Activated T-helper 2 cell treated with anti-CD3 and anti-CD28 coated beads, Interferon-gamma antibody, Interleukin-2, Interleukin-4, amounts not matched to agents 10 μg/mL and 5 μg/mL and 100 μg/mL, durations not matched to agents 14 hours and 24 hours and 36 hours (primary cell): ENCODE results near the gene POU2F1. TPM values are rescaled to one million over a fixed set of nuclear protein-coding genes. Genes with fewer than 3 reads are reported as not detected.

Experiments
- DNase-seq: peaks from one replicate; pipeline ENCODE4 v3.0.0; 2021; ENCODE audit warnings: low spot score
- H3K27ac Mint-ChIP-seq: one replicate; pipeline ENCODE4 v1.8.0; 2021; ENCODE audit warnings: mixed read lengths
- H3K27me3 Mint-ChIP-seq: one replicate; pipeline ENCODE4 v1.8.0; 2021; ENCODE audit warnings: low read depth, mixed read lengths
- H3K36me3 Mint-ChIP-seq: one replicate; pipeline ENCODE4 v1.8.0; 2021; ENCODE audit warnings: low read depth, mixed read lengths
- H3K4me1 Mint-ChIP-seq: one replicate; pipeline ENCODE4 v1.8.0; 2021; ENCODE audit warnings: low read depth, mixed read lengths
- H3K4me3 Mint-ChIP-seq: one replicate; pipeline ENCODE4 v1.8.0; 2021; ENCODE audit warnings: low read depth, mild to moderate bottlenecking, moderate library complexity, mixed read lengths
- H3K9me3 Mint-ChIP-seq: one replicate; pipeline ENCODE4 v1.8.0; 2021; ENCODE audit warnings: mixed read lengths
- intact Hi-C: fragments of 100-400 bp; cut with micrococcal nuclease; formaldehyde crosslinking; loops from one replicate; pipeline ENCODE4 v1.15.1; 2023
- total RNA-seq: library from RNA; stranded (reverse); gene quantifications from 2 replicates; pipeline ENCODE4 v1.2.3, GENCODE V29; 2022

Gene POU2F1
- total RNA-seq, 1 donor from 2014 or later: 21.9 TPM

- Mint-ChIP-seq H3K4me1 (peaks cover 2% of the 10 kb centered on the region), H3K27me3 (no peaks in the 10 kb centered on the region), H3K36me3 (peaks cover 3% of the 10 kb centered on the region), H3K27ac (no peak overlapping the region), H3K9me3 (peaks cover 8% of the 10 kb centered on the region), H3K4me3 (no peak overlapping the region)
- intact Hi-C loops: no loop called here
- no peak for DNase-seq
Measured at GRCh38 chr1:167357305-167357704, 136.6 kb downstream of the POU2F1 start.

GRCh38 chr1:167359295-167359694 lies 138.6 kb downstream of the POU2F1 start:
- DNase-seq: no peak
- H3K36me3 Mint-ChIP-seq: peaks cover 3% of the 10 kb centered on the region
- no peak overlapping the region for H3K4me3 Mint-ChIP-seq
- intact Hi-C loops: no loop called here
- peaks cover 2% of the 10 kb centered on the region for H3K4me1 Mint-ChIP-seq
- H3K27me3 Mint-ChIP-seq: no peaks in the 10 kb centered on the region
- H3K9me3 Mint-ChIP-seq: peaks cover 8% of the 10 kb centered on the region
- H3K27ac Mint-ChIP-seq: no peak overlapping the region

DNA sequence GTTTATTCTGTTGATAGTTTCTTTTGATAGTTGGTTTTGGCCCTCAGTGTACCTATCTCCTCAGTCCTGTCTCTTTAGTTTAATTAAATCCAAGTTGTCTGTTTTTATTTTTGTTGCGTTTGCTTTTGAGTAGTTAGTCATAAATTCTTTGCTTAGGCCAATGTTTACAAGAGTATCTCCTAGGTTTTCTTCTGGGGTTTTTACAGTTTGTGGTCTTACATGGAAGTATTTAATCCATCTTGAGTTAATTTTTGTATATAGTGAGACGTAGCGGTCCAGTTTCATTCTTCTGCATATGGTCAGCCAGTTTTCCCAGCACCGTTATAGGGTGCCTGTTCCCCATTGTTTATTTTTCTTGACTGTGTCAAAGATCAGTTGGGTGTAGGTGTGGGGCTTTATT lies 139.4 kb downstream of the POU2F1 start:
- Mint-ChIP-seq H3K27me3 (no peaks in the 10 kb centered on the region), H3K4me3 (no peak overlapping the region), H3K36me3 (peaks cover 3% of the 10 kb centered on the region), H3K4me1 (peaks cover 2% of the 10 kb centered on the region), H3K9me3 (peaks cover 8% of the 10 kb centered on the region), H3K27ac (no peak overlapping the region)
- no peak for DNase-seq
- intact Hi-C loops: no loop called here

DNA sequence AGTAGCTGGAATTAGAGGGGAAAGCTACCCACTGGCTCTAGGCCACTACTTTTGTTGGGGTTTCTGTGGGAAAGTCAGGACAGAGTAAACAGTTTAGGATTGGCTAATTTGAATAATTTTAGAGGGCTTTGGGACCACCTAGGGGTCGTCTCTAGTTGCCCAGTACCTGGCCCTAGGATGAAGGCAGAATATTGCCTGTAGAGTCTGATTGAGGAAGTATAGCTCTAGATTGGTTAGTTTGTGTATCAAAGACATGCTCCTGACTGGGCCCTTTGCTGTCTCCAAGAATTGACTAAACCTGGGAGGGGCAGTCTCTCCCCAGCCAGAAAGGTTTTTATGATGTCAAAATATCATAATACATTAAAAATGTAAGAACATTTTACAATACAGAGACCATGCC lies 142.0 kb downstream of the POU2F1 start:
- no peak overlapping the region for H3K27ac Mint-ChIP-seq
- H3K36me3 Mint-ChIP-seq: peaks cover 8% of the 10 kb centered on the region
- H3K9me3 Mint-ChIP-seq: peaks cover 8% of the 10 kb centered on the region
- no peak overlapping the region for H3K4me3 Mint-ChIP-seq
- no peaks in the 10 kb centered on the region for H3K27me3 Mint-ChIP-seq
- no peak for DNase-seq
- intact Hi-C loops: no loop called here
- peaks cover 2% of the 10 kb centered on the region for H3K4me1 Mint-ChIP-seq

DNA sequence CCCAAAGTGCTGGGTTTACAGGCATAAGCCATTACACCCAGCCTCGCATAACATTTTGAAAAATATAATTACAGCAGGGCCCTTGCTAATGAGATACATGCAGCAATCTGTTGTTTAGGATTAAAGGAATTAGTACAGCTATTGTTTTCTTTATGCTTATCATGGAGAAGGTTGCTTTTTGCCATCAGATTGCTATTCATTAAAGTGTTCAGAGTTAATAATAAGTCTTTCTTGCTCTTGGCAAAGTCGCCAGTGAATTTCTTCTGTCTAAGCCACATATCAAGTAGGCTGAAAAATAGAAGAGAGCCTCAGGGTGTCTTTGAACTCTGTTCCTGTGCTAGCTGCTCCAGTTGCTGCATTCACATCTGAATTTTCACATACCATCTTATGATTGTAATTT lies 144.1 kb downstream of the POU2F1 start:
- H3K27ac Mint-ChIP-seq: no peak overlapping the region

GRCh38 chr1:167365360-167365759 lies 144.7 kb downstream of the POU2F1 start:
- Mint-ChIP-seq H3K9me3 (no peaks in the 10 kb centered on the region), H3K27ac (no peak overlapping the region), H3K27me3 (no peaks in the 10 kb centered on the region), H3K4me3 (no peak overlapping the region), H3K36me3 (peaks cover 5% of the 10 kb centered on the region), H3K4me1 (no peaks in the 10 kb centered on the region)
- intact Hi-C loops: no loop called here
- DNase-seq: no peak

More for the DNA sequence above, 144.1 kb downstream of the POU2F1 start:
- Mint-ChIP-seq H3K4me1 (peaks cover under 1% of the 10 kb centered on the region), H3K36me3 (peaks cover 5% of the 10 kb centered on the region), H3K9me3 (peaks cover under 1% of the 10 kb centered on the region), H3K4me3 (no peak overlapping the region), H3K27me3 (no peaks in the 10 kb centered on the region)
- intact Hi-C loops: no loop called here
- no peak for DNase-seq

DNA sequence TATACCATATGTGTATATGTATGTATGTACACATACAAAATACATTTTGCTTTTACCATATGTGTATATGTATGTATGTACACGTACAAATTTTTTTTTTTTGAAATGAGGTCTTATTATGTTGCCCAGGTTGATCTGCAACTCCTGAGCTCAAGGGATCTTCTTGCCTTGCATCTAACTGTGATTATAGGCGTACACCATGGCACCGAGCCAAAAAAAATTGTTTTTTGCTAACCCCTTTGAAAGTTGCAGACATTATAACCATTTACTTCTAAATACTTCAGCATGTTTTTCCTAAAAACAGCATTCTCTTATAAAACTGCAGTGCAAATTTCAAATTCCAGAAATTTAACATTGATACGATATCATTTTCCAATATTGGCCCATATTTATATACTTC lies 147.0 kb downstream of the POU2F1 start:
- H3K4me1 Mint-ChIP-seq: no peaks in the 10 kb centered on the region
- H3K27ac Mint-ChIP-seq: no peak overlapping the region
- H3K27me3 Mint-ChIP-seq: no peaks in the 10 kb centered on the region
- intact Hi-C loops: no loop called here
- no peak for DNase-seq
- H3K36me3 Mint-ChIP-seq: peaks cover 10% of the 10 kb centered on the region
- no peak overlapping the region for H3K4me3 Mint-ChIP-seq
- H3K9me3 Mint-ChIP-seq: no peaks in the 10 kb centered on the region

- no peak for DNase-seq
- Mint-ChIP-seq H3K27me3 (no peaks in the 10 kb centered on the region), H3K4me3 (no peak overlapping the region), H3K9me3 (no peaks in the 10 kb centered on the region), H3K36me3 (peaks cover 15% of the 10 kb centered on the region), H3K27ac (no peak overlapping the region), H3K4me1 (no peaks in the 10 kb centered on the region)
- intact Hi-C loops: no loop called here
Measured at GRCh38 chr1:167369175-167369574, 148.5 kb downstream of the POU2F1 start.

- DNase-seq: no peak
- H3K27me3 Mint-ChIP-seq: no peaks in the 10 kb centered on the region
- no peaks in the 10 kb centered on the region for H3K4me1 Mint-ChIP-seq
- H3K9me3 Mint-ChIP-seq: no peaks in the 10 kb centered on the region
- H3K27ac Mint-ChIP-seq: no peak overlapping the region
- intact Hi-C loops: no loop called here
- H3K4me3 Mint-ChIP-seq: no peak overlapping the region
- peaks cover 15% of the 10 kb centered on the region for H3K36me3 Mint-ChIP-seq
Measured at GRCh38 chr1:167369933-167370332, 149.2 kb downstream of the POU2F1 start.

DNA sequence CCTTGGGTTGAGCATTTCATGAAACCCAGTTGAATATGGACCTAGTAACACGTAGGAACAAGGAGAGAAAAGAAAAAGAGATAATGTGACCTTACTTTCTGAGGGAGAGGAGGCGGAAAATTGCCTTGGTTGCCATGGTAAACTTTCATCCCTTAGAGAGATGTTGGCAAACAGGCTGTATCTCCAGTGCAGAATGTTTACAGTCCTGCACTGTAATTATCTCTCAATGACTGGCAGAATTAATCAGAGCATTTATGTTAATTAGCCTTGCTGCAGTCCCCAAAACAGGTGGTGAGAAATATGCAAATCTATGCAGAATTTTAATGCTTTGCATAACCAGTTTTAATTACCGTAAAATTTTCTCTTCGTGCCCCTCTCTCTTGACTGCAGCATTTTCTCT lies 150.3 kb downstream of the POU2F1 start:
- Mint-ChIP-seq H3K27me3 (no peaks in the 10 kb centered on the region), H3K27ac (no peak overlapping the region), H3K4me1 (no peaks in the 10 kb centered on the region), H3K4me3 (no peak overlapping the region), H3K36me3 (peaks cover 15% of the 10 kb centered on the region), H3K9me3 (no peaks in the 10 kb centered on the region)
- intact Hi-C loops: no loop called here
- DNase-seq: no peak

- intact Hi-C loops: no loop called here
- H3K36me3 Mint-ChIP-seq: peaks cover 20% of the 10 kb centered on the region
- H3K9me3 Mint-ChIP-seq: no peaks in the 10 kb centered on the region
- no peaks in the 10 kb centered on the region for H3K27me3 Mint-ChIP-seq
- H3K4me3 Mint-ChIP-seq: no peak overlapping the region
- no peak for DNase-seq
- H3K27ac Mint-ChIP-seq: no peak overlapping the region
- no peaks in the 10 kb centered on the region for H3K4me1 Mint-ChIP-seq
Measured at GRCh38 chr1:167373398-167373797, 152.7 kb downstream of the POU2F1 start.

GRCh38 chr1:167373986-167374385 lies 153.3 kb downstream of the POU2F1 start:
- H3K9me3 Mint-ChIP-seq: no peaks in the 10 kb centered on the region
- no peaks in the 10 kb centered on the region for H3K4me1 Mint-ChIP-seq
- no peak for DNase-seq
- H3K27me3 Mint-ChIP-seq: no peaks in the 10 kb centered on the region
- no peak overlapping the region for H3K4me3 Mint-ChIP-seq
- no peak overlapping the region for H3K27ac Mint-ChIP-seq
- intact Hi-C loops: no loop called here
- H3K36me3 Mint-ChIP-seq: peaks cover 20% of the 10 kb centered on the region

DNA sequence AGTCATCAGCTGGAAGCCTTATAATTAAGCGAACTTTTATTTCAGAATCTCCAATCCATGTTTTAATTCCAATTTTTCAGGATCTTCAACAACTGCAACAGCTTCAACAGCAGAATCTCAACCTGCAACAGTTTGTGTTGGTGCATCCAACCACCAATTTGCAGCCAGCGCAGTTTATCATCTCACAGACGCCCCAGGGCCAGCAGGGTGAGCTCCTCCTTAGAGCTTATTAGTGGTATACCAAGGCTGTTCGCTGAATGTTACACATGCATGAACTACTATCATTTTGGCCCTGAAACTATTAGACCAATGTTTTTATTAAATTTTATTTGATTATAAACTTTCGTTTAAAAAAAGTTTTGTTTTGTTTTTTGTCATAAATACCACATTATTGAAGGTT lies 155.3 kb downstream of the POU2F1 start:
- no peak for DNase-seq
- Mint-ChIP-seq H3K36me3 (peaks cover 20% of the 10 kb centered on the region), H3K4me1 (no peaks in the 10 kb centered on the region), H3K27ac (no peak overlapping the region), H3K9me3 (no peaks in the 10 kb centered on the region), H3K27me3 (no peaks in the 10 kb centered on the region), H3K4me3 (no peak overlapping the region)
- intact Hi-C loops: no loop called here

GRCh38 chr1:167387251-167387910 lies 166.7 kb downstream of the POU2F1 start:
- peaks cover 6% of the 10 kb centered on the region for H3K4me1 Mint-ChIP-seq

More at GRCh38 chr1:167387251-167387910, 166.7 kb downstream of the POU2F1 start:
- H3K27me3 Mint-ChIP-seq: no peaks in the 10 kb centered on the region
- no peaks in the 10 kb centered on the region for H3K9me3 Mint-ChIP-seq
- H3K27ac Mint-ChIP-seq: no peak overlapping the region
- H3K4me3 Mint-ChIP-seq: no peak overlapping the region
- intact Hi-C loops: no loop called here
- peaks cover 18% of the 10 kb centered on the region for H3K36me3 Mint-ChIP-seq
- no peak for DNase-seq
